ENCODE measurements around the gene REV3L. TPM values are rescaled to one million over a fixed set of nuclear protein-coding genes. Genes with fewer than 3 reads are reported as not detected.
"Not testable (repeated sequence)": the region's sequence is repeated elsewhere in the genome, so short reads cannot be mapped to it uniquely, and the experiment has no call there.

Gene REV3L
- total RNA-seq, 1 donor from 2014 or later: 37.5 TPM

DNA sequence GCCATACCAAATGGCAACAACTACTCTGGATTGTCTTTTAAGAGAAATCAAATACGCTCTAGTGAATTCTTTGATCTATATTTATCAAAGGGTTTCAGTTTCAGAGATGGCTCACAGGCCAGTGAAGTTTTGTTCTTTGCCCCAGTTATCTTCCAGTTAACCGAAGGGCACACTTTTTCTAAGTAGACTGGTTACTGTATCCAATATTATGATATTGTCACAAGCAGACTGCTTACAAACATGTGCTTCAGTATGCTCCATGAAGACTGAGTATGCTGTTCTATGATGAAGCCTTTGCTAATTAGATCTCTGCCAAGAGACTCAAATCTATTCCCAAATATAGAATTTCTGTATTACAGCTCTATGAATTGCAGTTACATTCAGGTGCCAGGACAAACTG, 181.1 kb downstream of the REV3L start:
- ATAC-seq (no peak), DNase-seq (no peak)
- intact Hi-C loops (cut with DNase I): no loop called here
- Histone ChIP-seq H3K27ac (no peak overlapping the region), H3K27me3 (no peaks in the 10 kb centered on the region), H3K4me3 (no peak overlapping the region), H3K36me3 (peaks cover 47% of the 10 kb centered on the region), H3K9me3 (peaks cover 4% of the 10 kb centered on the region), H3K4me1 (no peaks in the 10 kb centered on the region)
- TF ChIP-seq CTCF (IDR thresholded peaks at IDR 0.05): no peak

DNA sequence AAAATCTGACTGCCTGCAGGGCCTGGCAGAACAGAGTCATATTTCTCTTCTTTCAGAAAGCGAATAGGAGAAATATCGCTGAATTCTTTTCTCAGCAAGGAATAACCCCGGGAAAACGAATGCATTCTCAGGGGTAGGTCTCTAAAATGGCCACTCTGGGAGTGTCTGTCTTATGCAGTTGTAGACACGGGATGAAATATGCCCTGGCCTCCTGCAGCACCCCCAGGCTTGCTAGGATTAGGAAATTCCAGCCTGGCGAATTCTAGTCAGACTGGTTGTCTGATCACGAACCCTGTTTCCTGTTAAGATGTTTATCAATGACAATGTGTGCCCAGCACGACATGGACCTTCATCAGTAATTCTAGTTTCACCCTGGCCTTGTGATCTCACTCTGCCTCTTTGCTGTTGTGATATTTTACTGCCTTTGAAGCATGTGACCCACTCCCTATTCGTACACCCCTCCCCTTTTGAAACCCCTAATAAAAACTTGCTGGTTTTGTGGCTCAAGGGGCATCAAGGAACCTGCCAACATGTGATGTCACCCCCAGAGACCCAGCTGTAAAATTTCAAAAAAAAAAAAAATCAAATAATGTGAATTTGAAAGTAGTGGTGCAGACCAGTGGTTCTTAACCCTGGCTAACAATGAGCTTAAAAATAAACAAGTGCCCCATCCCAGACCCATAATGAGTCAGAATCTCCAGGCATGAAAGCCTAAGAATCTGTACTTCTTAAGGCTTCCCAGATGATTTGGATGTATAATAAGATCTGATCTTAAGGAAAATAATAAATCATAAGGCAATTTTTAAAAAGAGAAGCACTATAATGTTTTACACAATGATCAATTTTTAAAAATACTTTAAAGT, 181.8 kb downstream of the REV3L start:
- DNase-seq; H3K27me3 ChIP-seq; H3K4me1 ChIP-seq; H3K9me3 ChIP-seq; intact Hi-C loops (cut with DNase I); H3K27ac ChIP-seq; ATAC-seq; H3K4me3 ChIP-seq: not testable (repeated sequence)
- peaks cover 39% of the 10 kb centered on the region for H3K36me3 ChIP-seq

GRCh38 chr6:111297776-111298175, 185.2 kb downstream of the REV3L start:
- no peak for DNase-seq
- Histone ChIP-seq H3K27ac (no peak overlapping the region), H3K36me3 (peaks cover 27% of the 10 kb centered on the region), H3K9me3 (peaks cover 4% of the 10 kb centered on the region), H3K4me1 (no peaks in the 10 kb centered on the region), H3K27me3 (no peaks in the 10 kb centered on the region), H3K4me3 (no peak overlapping the region)
- no peak for TF ChIP-seq CTCF (IDR thresholded peaks at IDR 0.05)
- intact Hi-C loops (cut with DNase I): no loop called here
- ATAC-seq: no peak

- Histone ChIP-seq H3K4me3 (no peak overlapping the region), H3K9me3 (no peaks in the 10 kb centered on the region), H3K27ac (no peak overlapping the region), H3K4me1 (no peaks in the 10 kb centered on the region), H3K27me3 (no peaks in the 10 kb centered on the region), H3K36me3 (peaks cover 10% of the 10 kb centered on the region)
- no peak for DNase-seq
- no peak for TF ChIP-seq CTCF (IDR thresholded peaks at IDR 0.05)
- ATAC-seq: no peak
- intact Hi-C loops (cut with DNase I): no loop called here
Measured at GRCh38 chr6:111294374-111294967, 188.5 kb downstream of the REV3L start.

- Histone ChIP-seq H3K36me3 (no peaks in the 10 kb centered on the region), H3K27ac (no peak overlapping the region), H3K27me3 (no peaks in the 10 kb centered on the region), H3K9me3 (no peaks in the 10 kb centered on the region), H3K4me1 (no peaks in the 10 kb centered on the region), H3K4me3 (no peak overlapping the region)
- peak; percentile 46 for ATAC-seq
- no peak for TF ChIP-seq CTCF (IDR thresholded peaks at IDR 0.05)
- no peak for DNase-seq
- intact Hi-C loops (cut with DNase I): no loop called here
Measured at GRCh38 chr6:111291336-111292259, 191.4 kb downstream of the REV3L start.

GRCh38 chr6:111290689-111291335, 192.2 kb downstream of the REV3L start:
- peak; percentile 87 for ATAC-seq

DNA sequence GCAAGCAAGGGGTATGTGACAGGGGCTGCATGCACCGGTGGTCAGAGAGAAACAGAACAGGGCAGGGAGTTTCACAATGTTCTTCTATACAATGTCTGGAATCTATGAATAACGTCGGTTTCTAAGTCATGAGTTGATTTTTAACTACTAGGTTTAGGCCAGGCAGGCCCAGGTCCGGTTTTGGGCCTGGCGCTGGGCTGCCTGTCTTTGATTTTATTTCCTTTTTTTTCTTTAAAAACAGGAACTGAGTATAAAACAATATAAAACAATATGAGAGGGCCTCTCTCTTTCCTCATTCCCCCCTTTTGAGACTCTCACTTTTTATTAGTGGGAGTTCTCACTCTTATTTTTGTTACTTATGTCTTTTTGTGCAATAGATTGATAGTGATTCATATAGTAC, 198.7 kb downstream of the REV3L start:
- H3K4me1 ChIP-seq; H3K9me3 ChIP-seq; DNase-seq; H3K4me3 ChIP-seq; intact Hi-C loops (cut with DNase I); H3K27ac ChIP-seq; ATAC-seq; H3K27me3 ChIP-seq: not testable (repeated sequence)
- H3K36me3 ChIP-seq: peaks cover 11% of the 10 kb centered on the region

More at GRCh38 chr6:111290689-111291335, 192.2 kb downstream of the REV3L start:
- H3K27me3 ChIP-seq; H3K36me3 ChIP-seq; H3K9me3 ChIP-seq; DNase-seq; H3K27ac ChIP-seq; H3K4me3 ChIP-seq; H3K4me1 ChIP-seq; intact Hi-C loops (cut with DNase I): not testable (repeated sequence)

Data from upper lobe of right lung (tissue), 1 donor.